Caco-2 (cell line): ENCODE results near the gene NEDD4L. TPM values are rescaled to one million over a fixed set of nuclear protein-coding genes. Genes with fewer than 3 reads are reported as not detected.

Experiments
- BruUV-seq: library from RNA; stranded (reverse); fragments of 400-500 nt; replicated peaks from 2 replicates; lab custom pipeline; 2021; lab: Mats Ljungman, UMichigan
- CTCF ChIA-PET: fragments of 300-600 bp; sonication (Branson Sonifier 250); formaldehyde crosslinking; loops from one replicate; lab custom pipeline; 2022; ENCODE audit warnings: antibody characterized with exemption; lab: Charles Lee
- POLR2A ChIA-PET: fragments of 300-600 bp; sonication (Branson Sonifier 250); formaldehyde crosslinking; loops from one replicate; lab custom pipeline; 2022; ENCODE audit warnings: antibody characterized with exemption; lab: Charles Lee
- DNase-seq, 2 experiments: peaks; one replicate each; pipeline versions ENCODE4 v3.0.0 to v3.0.0-alpha.2; 2020 to 2022
- H3K27me3 ChIP-seq: replicated peaks from 2 replicates; pipeline ENCODE4 v1.6.0; 2011; ENCODE audit warnings: low read length; ENCODE audit not compliant: control insufficient read depth, insufficient read depth
- H3K36me3 ChIP-seq: 2 replicates; pipeline ENCODE4 v1.5.1; 2011; ENCODE audit warnings: low read length; ENCODE audit not compliant: control insufficient read depth, insufficient read depth
- H3K4me1 ChIP-seq: fragments of 250-450 bp; sonication (Bioruptor Pico); 2 replicates; pipeline ENCODE4 v1.5.1; 2020; ENCODE audit warnings: mild to moderate bottlenecking
- H3K4me3 ChIP-seq: 2 replicates; pipeline ENCODE4 v1.5.1; 2011; ENCODE audit warnings: low read depth, mild to moderate bottlenecking, control low read depth, low read length
- H3K9me3 ChIP-seq: fragments of 250-450 bp; sonication (Bioruptor Pico); 2 replicates; pipeline ENCODE4 v1.5.1; 2020; ENCODE audit warnings: mild to moderate bottlenecking, moderate library complexity
- H3K27ac Mint-ChIP-seq: one replicate; pipeline ENCODE4 v1.8.0; 2022; ENCODE audit warnings: mixed read lengths; ENCODE audit not compliant: unreplicated experiment
- H3K27me3 Mint-ChIP-seq: one replicate; pipeline ENCODE4 v1.8.0; 2022; ENCODE audit warnings: mixed read lengths; ENCODE audit not compliant: insufficient read depth, unreplicated experiment
- H3K36me3 Mint-ChIP-seq: one replicate; pipeline ENCODE4 v1.8.0; 2022; ENCODE audit warnings: mild to moderate bottlenecking, mixed read lengths; ENCODE audit not compliant: insufficient read depth, unreplicated experiment
- H3K4me1 Mint-ChIP-seq: one replicate; pipeline ENCODE4 v1.8.0; 2022; ENCODE audit warnings: low read depth, mixed read lengths; ENCODE audit not compliant: unreplicated experiment
- H3K4me3 Mint-ChIP-seq: one replicate; pipeline ENCODE4 v1.8.0; 2022; ENCODE audit warnings: mild to moderate bottlenecking, moderate library complexity, mixed read lengths; ENCODE audit not compliant: unreplicated experiment
- H3K9me3 Mint-ChIP-seq: one replicate; pipeline ENCODE4 v1.8.0; 2022; ENCODE audit warnings: mixed read lengths; ENCODE audit not compliant: unreplicated experiment
- CTCF ChIP-seq, 2 experiments: fragments of 200-600 bp in 1 of 2; IDR thresholded peaks; 1 replicate in 1 of 2; 2 replicates in 1 of 2; pipeline versions ENCODE4 v1.5.1 to v1.8.0; 2011 to 2022; ENCODE audit warnings: antibody characterized with exemption in 1 of 2, control low read depth in 1 of 2, inconsistent platforms in 1 of 2, low read depth in 1 of 2, low read length in 1 of 2, mild to moderate bottlenecking in 1 of 2, moderate library complexity in 1 of 2; ENCODE audit not compliant: insufficient read depth in 1 of 2, severe bottlenecking in 1 of 2, unreplicated experiment in 1 of 2
- intact Hi-C: fragments of 100-400 bp; cut with micrococcal nuclease; formaldehyde crosslinking; loops from one replicate; pipeline ENCODE4 v1.10.0; 2022; ENCODE audit not compliant: unreplicated experiment
- total RNA-seq: library from RNA; stranded (reverse); gene quantifications from 2 replicates; pipeline ENCODE4 v1.2.3, GENCODE V29; 2022

NEDD4L gene
- total RNA-seq, 1 experiment from 2014 or later: 85.4 TPM

- TF ChIP-seq CTCF (IDR thresholded peaks at IDR 0.05; ENCODE audit: insufficient read depth in 1 of 2, low read depth in 1 of 2, low read length in 1 of 2, severe bottlenecking in 1 of 2, unreplicated experiment in 1 of 2): no peak
- Histone ChIP-seq H3K4me1 (peaks cover 24% of the 10 kb centered on the region), H3K9me3 (no peaks in the 10 kb centered on the region), H3K4me3 (no peak overlapping the region), H3K27me3 (no peaks in the 10 kb centered on the region), H3K36me3 (no peaks in the 10 kb centered on the region)
- H3K36me3 Mint-ChIP-seq: peaks cover 18% of the 10 kb centered on the region
- H3K4me1 Mint-ChIP-seq: peaks cover 24% of the 10 kb centered on the region
- BruUV-seq: no TSS peak
- intact Hi-C loops: no loop called here
- ChIA-PET CTCF (no interaction called here), POLR2A (interaction anchor here (0.6 kb wide), 1 partner anchor 13 kb away, joined by 3 read pairs; no protein-coding TSS in a partner anchor)
- no peaks in the 10 kb centered on the region for H3K27me3 Mint-ChIP-seq
- H3K27ac Mint-ChIP-seq: no peak overlapping the region
- H3K9me3 Mint-ChIP-seq: no peaks in the 10 kb centered on the region
- no peak overlapping the region for H3K4me3 Mint-ChIP-seq
- no peak for DNase-seq
These were observed 228.9 kb downstream of the NEDD4L start for GRCh38 chr18:58272779-58273435.

GRCh38 chr18:58275176-58275575 is 231.2 kb downstream of the NEDD4L start:
- POLR2A ChIA-PET: no interaction called here
- H3K9me3 ChIP-seq: no peaks in the 10 kb centered on the region
- no peaks in the 10 kb centered on the region for H3K27me3 ChIP-seq
- H3K27ac Mint-ChIP-seq: no peak overlapping the region
- BruUV-seq: no TSS peak
- peaks cover 11% of the 10 kb centered on the region for H3K4me1 ChIP-seq
- CTCF ChIA-PET: no interaction called here
- peaks cover 18% of the 10 kb centered on the region for H3K36me3 Mint-ChIP-seq
- intact Hi-C loops: no loop called here
- no peak overlapping the region for H3K4me3 Mint-ChIP-seq
- H3K9me3 Mint-ChIP-seq: no peaks in the 10 kb centered on the region
- H3K4me1 Mint-ChIP-seq: peaks cover 15% of the 10 kb centered on the region
- H3K27me3 Mint-ChIP-seq: no peaks in the 10 kb centered on the region
- no peak for TF ChIP-seq CTCF (IDR thresholded peaks at IDR 0.05; ENCODE audit: insufficient read depth in 1 of 2, low read depth in 1 of 2, low read length in 1 of 2, severe bottlenecking in 1 of 2, unreplicated experiment in 1 of 2)
- H3K36me3 ChIP-seq: no peaks in the 10 kb centered on the region
- no peak for DNase-seq
- no peak overlapping the region for H3K4me3 ChIP-seq

- Mint-ChIP-seq H3K27me3 (no peaks in the 10 kb centered on the region), H3K4me1 (peaks cover 15% of the 10 kb centered on the region), H3K4me3 (no peak overlapping the region), H3K9me3 (no peaks in the 10 kb centered on the region), H3K36me3 (peaks cover 18% of the 10 kb centered on the region), H3K27ac (no peak overlapping the region)
- POLR2A ChIA-PET: no interaction called here
- DNase-seq: no peak
- intact Hi-C loops: no loop called here
- H3K36me3 ChIP-seq: no peaks in the 10 kb centered on the region
- no TSS peak for BruUV-seq
- 0 out of 2 replicates have a peak, but pooled peaks cover 4% of the 10 kb centered on the region for H3K4me1 ChIP-seq
- H3K4me3 ChIP-seq: no peak overlapping the region
- CTCF ChIA-PET: no interaction called here
- H3K27me3 ChIP-seq: no peaks in the 10 kb centered on the region
- H3K9me3 ChIP-seq: no peaks in the 10 kb centered on the region
- no peak for TF ChIP-seq CTCF (IDR thresholded peaks at IDR 0.05; ENCODE audit: insufficient read depth in 1 of 2, low read depth in 1 of 2, low read length in 1 of 2, severe bottlenecking in 1 of 2, unreplicated experiment in 1 of 2)
These were observed 233.0 kb downstream of the NEDD4L start for GRCh38 chr18:58276789-58277739.
